ENCODE measurements around the gene MYOC.
"Not testable (repeated sequence)": the region's sequence is repeated elsewhere in the genome, so short reads cannot be mapped to it uniquely, and the experiment has no call there.

The MYOC gene

GRCh38 chr1:171653796-171654195 is 1.3 kb upstream of the MYOC start:
- no peak for DNase-seq

GRCh38 chr1:171646249-171646560 is 6.3 kb downstream of the MYOC start:
- DNase-seq = no peak

DNA sequence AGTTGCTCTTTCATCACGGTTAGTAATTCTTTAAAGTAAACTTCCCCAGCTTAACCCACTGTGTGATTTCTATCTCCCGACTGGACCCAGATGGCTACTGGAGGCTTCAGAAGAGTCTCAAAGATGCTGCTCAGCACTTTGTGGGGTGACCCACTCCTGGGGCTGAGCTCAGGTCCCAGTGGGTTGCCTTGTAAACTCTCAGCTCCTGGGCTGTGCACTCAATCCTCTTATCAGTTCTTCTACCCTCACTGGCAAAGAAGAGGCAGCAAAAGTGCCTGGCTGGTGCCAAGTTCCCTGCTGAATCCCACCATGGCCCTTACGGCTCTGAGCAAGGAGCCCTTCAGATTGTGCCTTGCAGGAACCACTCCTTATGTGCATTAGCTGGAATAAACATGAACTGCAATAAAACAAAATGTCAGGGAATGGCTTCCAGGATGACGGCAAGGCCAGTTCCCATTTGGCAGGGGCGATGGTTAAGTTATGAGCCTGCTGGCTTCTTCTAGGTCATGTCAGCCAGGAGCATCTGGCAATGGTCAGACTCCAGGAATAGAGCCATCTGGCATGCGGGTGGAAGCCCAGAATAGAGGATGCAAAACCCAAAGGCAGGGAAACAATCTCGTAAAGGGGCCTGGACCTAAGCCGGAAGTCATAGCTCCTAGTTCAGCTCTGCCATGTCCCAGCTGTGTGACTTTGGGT is 6.8 kb downstream of the MYOC start:
- no peak for DNase-seq

DNA sequence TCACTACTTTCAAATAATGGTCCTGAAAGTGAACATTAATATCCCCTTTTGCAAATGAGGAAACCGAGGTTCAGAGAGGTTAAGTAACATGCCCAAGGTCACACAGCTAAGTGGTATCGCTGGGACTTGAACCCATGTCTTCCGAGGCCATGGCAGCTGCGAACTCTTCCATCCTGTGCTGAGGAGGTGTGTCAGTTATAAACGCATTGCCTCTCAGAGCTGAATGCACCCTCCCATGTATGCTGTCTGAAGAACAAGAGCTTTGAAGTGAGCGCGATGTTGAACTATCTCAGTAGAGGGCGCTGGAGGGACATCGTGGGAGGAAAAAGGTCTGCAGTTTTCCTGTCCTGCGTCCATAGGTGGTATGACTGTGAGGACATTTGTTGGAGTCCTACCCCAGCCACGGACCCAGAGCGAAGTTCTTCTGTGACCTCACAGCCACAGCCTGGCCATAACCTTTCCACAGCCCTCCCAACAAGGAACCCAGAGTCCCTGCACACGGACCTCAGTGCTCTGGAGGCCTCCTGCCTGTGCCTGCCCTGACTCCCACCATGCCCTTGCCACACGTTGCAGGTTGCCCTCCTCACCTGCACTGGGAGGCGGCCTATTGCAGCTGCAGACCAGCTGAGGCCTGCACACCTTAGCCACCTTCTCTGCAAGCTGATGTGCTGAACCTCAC is 7.5 kb downstream of the MYOC start:
- DNase-seq = peak; percentile 65

DNA sequence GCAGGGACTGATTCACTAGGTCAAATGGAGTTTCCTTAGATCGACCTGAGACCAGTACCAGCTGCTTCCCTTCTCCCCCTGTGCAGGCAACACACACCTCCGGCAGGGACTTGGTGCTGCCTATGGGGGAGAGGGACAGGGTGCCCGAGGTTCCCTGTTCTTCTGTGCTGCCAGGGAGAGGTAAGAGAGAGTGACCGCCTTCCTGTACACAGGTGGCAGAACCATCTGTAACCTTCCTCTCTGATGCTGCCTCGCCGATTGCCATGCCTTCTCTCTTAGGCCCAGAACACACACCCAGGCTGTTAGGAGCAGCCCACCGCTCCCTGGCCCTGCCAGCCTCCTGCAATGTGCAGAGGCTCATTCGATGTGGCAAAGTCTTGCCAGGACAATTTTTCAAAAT is 9.3 kb downstream of the MYOC start:
- DNase-seq = no peak

- no peak for DNase-seq
These were observed 10.3 kb downstream of the MYOC start for GRCh38 chr1:171642197-171642596.

- no peak for DNase-seq
These were observed 11.2 kb downstream of the MYOC start for GRCh38 chr1:171641076-171641864.

DNA sequence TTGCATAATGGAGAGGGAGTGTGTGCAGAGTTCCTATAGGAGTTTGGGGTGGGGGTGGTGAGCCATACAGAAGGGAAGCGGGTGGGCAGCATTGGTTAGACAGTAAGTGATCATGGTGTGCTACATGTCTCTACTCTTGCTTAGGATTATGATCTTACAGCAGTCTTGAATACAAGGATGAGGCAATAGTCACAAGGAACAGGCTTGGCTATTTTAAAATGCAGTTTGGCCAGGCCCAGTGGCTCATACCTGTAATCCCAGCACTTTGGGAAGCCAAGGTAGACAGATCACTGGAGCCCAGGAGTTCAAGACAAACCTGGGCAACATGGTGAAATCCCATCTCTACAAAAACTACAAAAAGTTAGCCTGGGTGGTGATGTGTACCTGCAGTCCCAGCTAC is 12.3 kb downstream of the MYOC start:
- DNase-seq = no peak

DNA sequence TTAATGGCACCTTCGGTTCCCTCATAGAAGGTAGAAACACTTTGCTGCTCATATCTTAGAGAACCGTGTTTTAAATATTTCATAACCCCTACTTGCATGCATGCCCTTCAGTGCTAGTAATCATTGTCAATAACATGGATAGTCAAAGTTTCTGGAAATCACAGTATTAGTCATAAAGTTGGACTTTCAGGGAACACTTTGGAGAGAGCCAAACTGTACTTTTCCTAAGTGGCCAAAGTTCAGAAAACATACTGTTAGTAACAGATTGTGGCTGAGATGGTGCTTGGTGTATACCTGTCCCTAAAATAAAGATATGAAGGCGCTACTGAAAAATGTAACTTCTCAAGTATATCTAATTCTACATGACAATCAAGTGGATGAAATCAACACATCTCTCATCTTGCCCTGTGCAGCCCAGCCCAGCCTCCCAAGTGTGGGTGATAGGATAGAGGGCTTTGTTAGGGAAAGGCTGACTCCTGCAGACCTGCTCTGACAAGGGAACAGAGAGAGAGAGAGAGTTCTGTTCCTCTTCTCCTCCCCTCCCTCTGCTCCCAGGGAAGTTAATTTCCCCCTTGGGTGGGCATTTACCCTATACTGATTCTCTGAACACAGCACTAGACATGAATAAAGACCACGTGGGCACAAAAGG is 14.4 kb downstream of the MYOC start:
- DNase-seq = no peak

DNA sequence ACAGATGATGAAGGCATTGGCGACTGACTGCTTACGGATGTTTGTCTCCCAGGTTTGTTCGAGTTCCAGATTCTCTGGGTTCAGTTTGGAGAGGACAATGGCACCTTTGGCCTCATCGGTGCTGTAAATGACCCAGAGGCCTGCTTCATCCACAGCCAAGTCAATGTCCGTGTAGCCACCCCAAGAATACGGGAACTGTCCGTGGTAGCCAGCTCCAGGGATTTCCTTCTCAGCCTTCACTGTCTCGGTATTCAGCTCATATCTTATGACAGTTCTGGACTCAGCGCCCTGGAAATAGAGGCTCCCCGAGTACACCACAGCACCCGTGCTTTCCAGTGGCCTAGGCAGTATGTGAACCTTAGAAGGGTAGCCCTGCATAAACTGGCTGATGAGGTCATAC is 16.3 kb downstream of the MYOC start:
- no peak for DNase-seq

DNA sequence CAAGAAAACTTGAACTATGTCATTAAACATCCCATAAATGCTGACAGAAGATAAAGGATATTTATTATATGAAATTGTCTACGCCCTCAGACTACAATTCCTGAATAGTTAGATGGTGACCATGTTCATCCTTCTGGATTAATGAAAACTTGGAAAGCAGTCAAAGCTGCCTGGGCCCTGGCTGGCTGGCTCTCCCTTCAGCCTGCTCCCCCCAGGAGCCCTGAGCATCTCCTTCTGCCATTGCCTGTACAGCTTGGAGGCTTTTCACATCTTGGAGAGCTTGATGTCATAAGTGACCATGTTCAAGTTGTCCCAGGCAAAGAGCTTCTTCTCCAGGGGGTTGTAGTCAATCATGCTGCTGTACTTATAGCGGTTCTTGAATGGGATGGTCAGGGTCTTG is 16.8 kb downstream of the MYOC start:
- DNase-seq = no peak

- DNase-seq = no peak
These were observed 24.3 kb downstream of the MYOC start for GRCh38 chr1:171628225-171628624.

- DNase-seq = no peak
These were observed 25.5 kb downstream of the MYOC start for GRCh38 chr1:171627020-171627419.

- no peak for DNase-seq
These were observed 27.3 kb downstream of the MYOC start for GRCh38 chr1:171625225-171625624.

DNA sequence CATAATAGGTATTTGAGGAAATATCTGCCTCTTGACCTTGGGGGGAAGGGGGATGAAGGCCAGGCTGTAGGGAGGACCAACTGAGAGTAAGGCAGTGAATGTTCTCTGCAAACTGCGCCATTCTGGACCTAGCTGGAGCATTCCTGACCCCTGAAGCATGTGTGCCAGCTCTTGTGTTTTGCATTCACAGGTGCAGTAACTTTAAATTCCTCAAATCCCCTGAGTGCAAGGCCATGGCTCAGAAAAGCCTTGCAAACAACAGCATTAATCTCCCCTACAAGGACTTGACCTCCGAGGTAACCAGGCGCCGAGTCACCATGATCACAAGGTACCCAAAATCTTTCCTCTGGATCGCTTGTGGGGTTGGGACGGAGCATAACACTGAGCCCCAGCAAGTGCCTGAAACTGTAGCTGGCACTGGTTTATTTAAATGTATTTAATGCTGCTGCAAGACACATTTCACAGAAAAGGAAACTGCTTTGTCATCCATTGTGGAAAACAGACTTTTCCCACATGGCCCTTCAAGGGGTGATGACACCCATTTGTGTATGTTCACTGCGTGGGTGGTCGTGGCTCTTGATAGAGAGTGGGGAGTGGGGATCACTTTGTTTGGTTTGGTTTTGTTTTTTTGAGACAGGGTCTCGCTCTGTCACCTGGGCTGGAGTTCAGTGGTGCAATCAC is 28.7 kb downstream of the MYOC start:
- no peak for DNase-seq

GRCh38 chr1:171622152-171622462 is 30.4 kb downstream of the MYOC start, which contains the start of gene MYOCOS:
Gene MYOCOS, plus strand, starts transcription at chr1:171622243. Its CDS starts 1,641 bp downstream, at chr1:171623884.
- no peak for DNase-seq

DNA sequence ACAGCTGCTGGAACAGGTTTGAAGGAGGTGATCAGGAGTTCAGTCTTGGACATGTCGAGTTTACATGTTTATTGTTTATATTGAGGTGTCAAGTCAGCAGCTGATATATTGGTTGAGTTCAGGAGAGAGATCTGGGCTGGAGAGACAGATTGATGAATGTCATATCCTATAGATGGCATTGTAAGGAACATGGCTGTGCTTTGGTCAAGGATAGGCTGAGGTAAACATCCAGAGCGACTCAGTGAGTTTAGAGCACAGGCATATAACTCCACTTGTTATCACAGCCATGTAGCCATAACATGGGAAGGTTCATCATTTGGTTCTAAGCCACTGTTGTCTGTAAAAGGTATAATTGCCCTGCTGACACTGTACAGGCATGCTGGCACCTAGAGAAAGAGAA is 35.9 kb downstream of the MYOC start:
- no peak for DNase-seq

GRCh38 chr1:171615122-171615906 is 37.2 kb downstream of the MYOC start:
- not testable (repeated sequence) for DNase-seq

- DNase-seq = no peak
These were observed 39.2 kb downstream of the MYOC start for GRCh38 chr1:171613282-171613681.

DNA sequence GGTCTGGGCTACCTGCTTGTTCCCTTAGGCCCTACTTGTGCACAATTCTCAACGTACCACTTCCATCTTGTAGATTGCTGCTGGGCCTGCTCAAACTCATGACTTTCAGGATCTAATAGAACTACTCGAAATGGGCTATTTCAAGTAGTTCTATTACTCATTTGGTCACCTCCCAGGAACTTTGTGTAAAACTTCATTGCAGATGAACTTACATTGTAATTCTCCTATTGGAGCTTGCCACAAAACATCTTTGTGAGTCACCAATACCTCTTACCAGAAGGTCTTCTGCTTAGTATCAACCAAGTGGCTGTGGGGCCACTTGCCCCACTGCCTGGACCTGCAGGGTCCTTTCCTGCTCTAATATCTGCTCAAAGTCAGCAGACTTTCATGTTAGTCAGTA is 41.2 kb downstream of the MYOC start:
- no peak for DNase-seq

DNA sequence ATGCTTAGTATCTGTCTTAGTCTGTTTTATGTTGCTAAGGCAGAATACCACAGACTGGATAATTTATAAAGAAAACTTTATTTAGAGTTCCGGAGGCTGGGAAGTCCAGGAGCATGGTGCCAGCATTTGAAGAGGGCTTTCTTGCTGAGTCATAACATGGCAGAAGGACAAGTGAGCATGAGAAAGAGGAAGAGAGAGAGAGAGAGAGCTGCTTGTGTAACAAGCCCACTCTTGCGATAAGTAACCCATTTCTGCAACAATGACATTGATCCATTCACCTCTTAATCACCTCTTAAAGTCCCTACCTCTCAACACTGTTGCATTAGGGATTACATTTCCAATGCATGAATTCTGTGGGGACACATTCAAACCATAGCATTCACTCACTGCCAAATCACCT is 42.1 kb downstream of the MYOC start:
- no peak for DNase-seq

GRCh38 chr1:171606402-171606941 is 46.0 kb downstream of the MYOC start:
- no peak for DNase-seq
